Thyroid gland (tissue), 4 donors: Measurements from ENCODE around the gene EME1.

ENCODE experiments used
- POLR2A ChIP-seq, 2 donors: fragments of 450-650 bp; IDR thresholded peaks; one replicate each; pipeline ENCODE4 v1.6.1; 2017; ENCODE audit warnings: antibody characterized with exemption in 2 of 2, mild to moderate bottlenecking in 2 of 2, moderate library complexity in 1 of 2
- TF ChIP-seq, protein P1 (sequence below), 6 experiments: fragments of 200-600 bp in 3 of 6; fragments of 450-650 bp in 3 of 6; sonication (generic) in 3 of 6; IDR thresholded peaks; one replicate each; pipeline ENCODE4 v1.5.1; 2016 to 2019; ENCODE audit warnings: antibody characterized with exemption in 6 of 6, mild to moderate bottlenecking in 2 of 6, inconsistent platforms in 1 of 6, moderate library complexity in 1 of 6

DNA sequence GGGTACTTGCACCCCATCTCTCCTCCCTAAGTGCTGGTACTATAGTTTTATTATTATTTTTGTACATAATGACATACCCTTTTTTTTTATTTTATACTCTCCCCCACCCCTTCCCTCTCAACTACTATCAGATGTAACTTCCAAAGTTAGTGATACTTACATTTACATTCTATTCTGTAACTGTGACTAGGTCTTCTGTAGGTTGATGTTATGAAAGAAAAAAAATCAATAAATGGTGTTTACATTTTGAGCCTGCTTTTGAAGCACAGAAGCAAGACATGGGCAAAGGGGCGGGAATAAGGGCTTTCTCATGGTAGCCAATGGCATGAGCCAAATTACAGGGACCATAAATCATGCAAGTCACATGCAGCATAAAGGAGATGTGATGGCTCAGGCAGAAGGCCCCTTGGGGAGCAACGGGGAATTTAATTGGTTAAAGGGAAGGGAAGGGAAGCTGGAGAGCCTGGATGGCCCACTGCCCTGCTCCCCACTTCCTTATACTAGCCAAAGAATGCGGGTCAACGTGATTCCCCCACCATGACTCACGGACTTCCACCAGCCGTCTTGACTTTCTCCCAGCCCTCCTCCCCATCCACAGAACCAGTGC, 50.6 kb downstream of the EME1 start:
- TF ChIP-seq, protein P1, sequence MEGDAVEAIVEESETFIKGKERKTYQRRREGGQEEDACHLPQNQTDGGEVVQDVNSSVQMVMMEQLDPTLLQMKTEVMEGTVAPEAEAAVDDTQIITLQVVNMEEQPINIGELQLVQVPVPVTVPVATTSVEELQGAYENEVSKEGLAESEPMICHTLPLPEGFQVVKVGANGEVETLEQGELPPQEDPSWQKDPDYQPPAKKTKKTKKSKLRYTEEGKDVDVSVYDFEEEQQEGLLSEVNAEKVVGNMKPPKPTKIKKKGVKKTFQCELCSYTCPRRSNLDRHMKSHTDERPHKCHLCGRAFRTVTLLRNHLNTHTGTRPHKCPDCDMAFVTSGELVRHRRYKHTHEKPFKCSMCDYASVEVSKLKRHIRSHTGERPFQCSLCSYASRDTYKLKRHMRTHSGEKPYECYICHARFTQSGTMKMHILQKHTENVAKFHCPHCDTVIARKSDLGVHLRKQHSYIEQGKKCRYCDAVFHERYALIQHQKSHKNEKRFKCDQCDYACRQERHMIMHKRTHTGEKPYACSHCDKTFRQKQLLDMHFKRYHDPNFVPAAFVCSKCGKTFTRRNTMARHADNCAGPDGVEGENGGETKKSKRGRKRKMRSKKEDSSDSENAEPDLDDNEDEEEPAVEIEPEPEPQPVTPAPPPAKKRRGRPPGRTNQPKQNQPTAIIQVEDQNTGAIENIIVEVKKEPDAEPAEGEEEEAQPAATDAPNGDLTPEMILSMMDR (IDR thresholded peaks at IDR 0.05), result no peak
- no peak for TF ChIP-seq POLR2A (IDR thresholded peaks at IDR 0.05)
